Astrocyte (in vitro differentiated cells and primary cell): Measurements from ENCODE around the gene LRRC27. TPM values are rescaled to one million over a fixed set of nuclear protein-coding genes. Genes with fewer than 3 reads are reported as not detected.

ENCODE experiments used
- DNase-seq: peaks from one replicate; pipeline ENCODE4 v3.0.0-alpha.2; 2010; ENCODE audit warnings: low read depth
- FAIRE-seq: peaks from 2 replicates; lab custom pipeline; 2011; peaks lifted over from hg19 to GRCh38; lab: Jason Lieb, UNC
- H2AFZ ChIP-seq: 2 replicates; pipeline ENCODE4 v1.6.0; 2012; ENCODE audit warnings: low read depth, low read length, inconsistent platforms
- H3K27ac ChIP-seq: 2 replicates; pipeline ENCODE4 v1.5.1; 2011; ENCODE audit warnings: low read depth, low read length, inconsistent platforms
- H3K27me3 ChIP-seq: 2 replicates; pipeline ENCODE4 v1.6.0; 2011; ENCODE audit warnings: low read length, inconsistent platforms; ENCODE audit not compliant: insufficient read depth
- H3K36me3 ChIP-seq: 2 replicates; pipeline ENCODE4 v1.5.1; 2011; ENCODE audit warnings: low read length, inconsistent platforms; ENCODE audit not compliant: insufficient read depth
- H3K4me1 ChIP-seq: 2 replicates; pipeline ENCODE4 v1.5.1; 2011; ENCODE audit warnings: low read length, inconsistent platforms; ENCODE audit not compliant: insufficient read depth
- H3K4me2 ChIP-seq: 2 replicates; pipeline ENCODE4 v1.6.0; 2012; ENCODE audit warnings: low read length, inconsistent platforms
- H3K4me3 ChIP-seq: 2 replicates; pipeline ENCODE4 v1.5.1; 2011; ENCODE audit warnings: low read depth, mild to moderate bottlenecking, low read length, inconsistent platforms; ENCODE audit not compliant: insufficient read depth
- H3K79me2 ChIP-seq: 2 replicates; pipeline ENCODE4 v1.6.0; 2012; ENCODE audit warnings: mild to moderate bottlenecking, low read length, inconsistent platforms; ENCODE audit not compliant: insufficient read depth
- H3K9ac ChIP-seq: 2 replicates; pipeline ENCODE4 v1.6.0; 2012; ENCODE audit warnings: mild to moderate bottlenecking, low read length, inconsistent platforms
- H3K9me3 ChIP-seq: 2 replicates; pipeline ENCODE4 v1.5.1; 2012; ENCODE audit warnings: low read depth, mild to moderate bottlenecking, low read length, inconsistent platforms; ENCODE audit not compliant: insufficient read depth
- H4K20me1 ChIP-seq: 2 replicates; pipeline ENCODE4 v1.6.0; 2012; ENCODE audit warnings: low read length, inconsistent platforms; ENCODE audit not compliant: insufficient read depth
- H3K27ac Mint-ChIP-seq: one replicate; pipeline ENCODE4 v1.8.0; 2021; ENCODE audit warnings: mild to moderate bottlenecking, mixed read lengths; ENCODE audit not compliant: unreplicated experiment
- H3K27me3 Mint-ChIP-seq: one replicate; pipeline ENCODE4 v1.8.0; 2021; ENCODE audit warnings: low read depth, mixed read lengths; ENCODE audit not compliant: unreplicated experiment
- H3K36me3 Mint-ChIP-seq: one replicate; pipeline ENCODE4 v1.8.0; 2021; ENCODE audit warnings: low read depth, mixed read lengths; ENCODE audit not compliant: unreplicated experiment
- H3K4me1 Mint-ChIP-seq: one replicate; pipeline ENCODE4 v1.8.0; 2021; ENCODE audit warnings: low read depth, mixed read lengths; ENCODE audit not compliant: unreplicated experiment
- H3K4me3 Mint-ChIP-seq: one replicate; pipeline ENCODE4 v1.8.0; 2021; ENCODE audit warnings: mild to moderate bottlenecking, moderate library complexity, mixed read lengths; ENCODE audit not compliant: unreplicated experiment
- H3K9me3 Mint-ChIP-seq: one replicate; pipeline ENCODE4 v1.8.0; 2021; ENCODE audit warnings: mild to moderate bottlenecking, mixed read lengths; ENCODE audit not compliant: unreplicated experiment
- EZH2 ChIP-seq: IDR thresholded peaks from 2 replicates; pipeline ENCODE4 v1.6.1; 2012; ENCODE audit warnings: mild to moderate bottlenecking, low read length, inconsistent platforms; ENCODE audit not compliant: insufficient read depth
- total RNA-seq: library from RNA; stranded (reverse); gene quantifications from 2 replicates; pipeline ENCODE4 v1.2.1, GENCODE V29; 2021
- TF ChIP-seq, protein P1 (sequence below): IDR thresholded peaks from 2 replicates; pipeline ENCODE4 v1.5.1; 2011; ENCODE audit warnings: low read depth, mild to moderate bottlenecking, inconsistent platforms, low read length, moderate library complexity; ENCODE audit not compliant: insufficient read depth

Gene LRRC27
- total RNA-seq, 1 donor from 2014 or later, result 8.0 TPM

- Mint-ChIP-seq H3K27me3 (no peaks in the 10 kb centered on the region), H3K27ac (no peak overlapping the region), H3K4me3 (no peak overlapping the region), H3K4me1 (no peaks in the 10 kb centered on the region), H3K36me3 (no peaks in the 10 kb centered on the region), H3K9me3 (no peaks in the 10 kb centered on the region)
- H3K9ac ChIP-seq, result no peak overlapping the region
- H3K27ac ChIP-seq, result no peak overlapping the region
- H3K79me2 ChIP-seq, result peaks cover 11% of the 10 kb centered on the region
- no peak for DNase-seq
- no peak for FAIRE-seq
- TF ChIP-seq EZH2, result no peak
- TF ChIP-seq, protein P1, sequence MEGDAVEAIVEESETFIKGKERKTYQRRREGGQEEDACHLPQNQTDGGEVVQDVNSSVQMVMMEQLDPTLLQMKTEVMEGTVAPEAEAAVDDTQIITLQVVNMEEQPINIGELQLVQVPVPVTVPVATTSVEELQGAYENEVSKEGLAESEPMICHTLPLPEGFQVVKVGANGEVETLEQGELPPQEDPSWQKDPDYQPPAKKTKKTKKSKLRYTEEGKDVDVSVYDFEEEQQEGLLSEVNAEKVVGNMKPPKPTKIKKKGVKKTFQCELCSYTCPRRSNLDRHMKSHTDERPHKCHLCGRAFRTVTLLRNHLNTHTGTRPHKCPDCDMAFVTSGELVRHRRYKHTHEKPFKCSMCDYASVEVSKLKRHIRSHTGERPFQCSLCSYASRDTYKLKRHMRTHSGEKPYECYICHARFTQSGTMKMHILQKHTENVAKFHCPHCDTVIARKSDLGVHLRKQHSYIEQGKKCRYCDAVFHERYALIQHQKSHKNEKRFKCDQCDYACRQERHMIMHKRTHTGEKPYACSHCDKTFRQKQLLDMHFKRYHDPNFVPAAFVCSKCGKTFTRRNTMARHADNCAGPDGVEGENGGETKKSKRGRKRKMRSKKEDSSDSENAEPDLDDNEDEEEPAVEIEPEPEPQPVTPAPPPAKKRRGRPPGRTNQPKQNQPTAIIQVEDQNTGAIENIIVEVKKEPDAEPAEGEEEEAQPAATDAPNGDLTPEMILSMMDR, result no peak
- H3K36me3 ChIP-seq, result no peaks in the 10 kb centered on the region
- no peak overlapping the region for H2AFZ ChIP-seq
- no peak overlapping the region for H3K4me3 ChIP-seq
- no peaks in the 10 kb centered on the region for H3K9me3 ChIP-seq
- H4K20me1 ChIP-seq, result peaks cover 49% of the 10 kb centered on the region
- no peaks in the 10 kb centered on the region for H3K27me3 ChIP-seq
- no peak overlapping the region for H3K4me2 ChIP-seq
- H3K4me1 ChIP-seq, result peaks cover 18% of the 10 kb centered on the region
Observed at GRCh38 chr10:132399117-132400035, 67.4 kb downstream of the LRRC27 start.

DNA sequence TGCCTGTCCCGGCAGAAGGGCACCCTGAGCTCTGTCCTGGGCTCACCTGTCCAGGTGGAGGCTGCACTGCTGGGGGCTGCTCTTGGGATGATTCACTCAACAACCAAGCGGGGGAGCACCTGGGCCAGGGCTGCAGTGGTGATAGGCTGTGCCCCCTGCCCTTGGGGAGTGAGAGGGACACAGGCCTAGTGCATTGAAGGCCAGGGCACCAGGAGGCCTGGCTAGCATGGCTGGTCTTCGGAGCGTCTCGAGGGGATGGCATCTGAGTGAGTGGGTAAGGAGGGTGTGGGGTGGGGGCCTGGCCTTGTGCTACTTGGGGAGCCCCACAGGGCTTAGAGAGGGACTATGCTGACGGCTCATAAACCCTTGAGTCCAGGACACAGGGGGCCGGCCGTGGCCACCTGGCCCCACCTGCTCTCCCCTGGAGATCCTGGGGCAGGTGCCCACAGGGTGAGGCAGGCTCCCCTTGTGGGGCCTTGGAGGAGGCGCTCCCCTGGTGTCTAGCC is 68.1 kb downstream of the LRRC27 start:
- TF ChIP-seq, protein P1, result no peak
- no peak for TF ChIP-seq EZH2
- H3K4me3 Mint-ChIP-seq, result no peak overlapping the region
- Histone ChIP-seq H3K4me3 (no peak overlapping the region), H4K20me1 (peaks cover 49% of the 10 kb centered on the region), H3K36me3 (no peaks in the 10 kb centered on the region), H2AFZ (no peak overlapping the region), H3K4me1 (peaks cover 18% of the 10 kb centered on the region), H3K27me3 (no peaks in the 10 kb centered on the region), H3K9me3 (no peaks in the 10 kb centered on the region), H3K9ac (no peak overlapping the region), H3K4me2 (no peak overlapping the region), H3K79me2 (peaks cover 11% of the 10 kb centered on the region), H3K27ac (no peak overlapping the region)
- DNase-seq (no peak), FAIRE-seq (no peak)
- no peaks in the 10 kb centered on the region for H3K36me3 Mint-ChIP-seq
- H3K27me3 Mint-ChIP-seq, result no peaks in the 10 kb centered on the region
- H3K27ac Mint-ChIP-seq, result no peak overlapping the region
- no peaks in the 10 kb centered on the region for H3K4me1 Mint-ChIP-seq
- no peaks in the 10 kb centered on the region for H3K9me3 Mint-ChIP-seq
